ENCODE data around the gene PLPP1. TPM values are rescaled to one million over a fixed set of nuclear protein-coding genes. Genes with fewer than 3 reads are reported as not detected.

Gene PLPP1
- polyA plus RNA-seq (2011; rRNA removed) (71.6 and 80.5 TPM in 2 replicates), polyA plus RNA-seq (2017; fragmentation: RNase III; extraction: RNeasy Plus Mini Kit Qiagen cat#74134 plus additional on column Dnase treatment) (23.9 to 40.4 TPM (median 37.7 TPM) in 3 replicates), polyA minus RNA-seq (2011; rRNA and poly(A)+ RNA removed) (27.3 and 27.7 TPM in 2 replicates)
- 18.4 and 22.0 TPM in 2 replicates for polyA plus RNA-seq (2012; cell fraction: cytosol; rRNA removed)
- 17.4 and 22.9 TPM in 2 replicates for polyA plus RNA-seq (2012; cell fraction: nucleus; rRNA removed)

- POLR2A ChIA-PET = interaction anchor here (0.6 to 1.3 kb wide), 3 partner anchors 14 to 359 kb away, joined by 3 to 4 read pairs (median 4); no protein-coding TSS in a partner anchor
Observed at GRCh38 chr5:55534436-55535198, at the start of gene PLPP1. PLPP1 (minus strand) TSS chr5:55534964; CDS start chr5:55534629, 335 bp downstream.

More at GRCh38 chr5:55534436-55535198, at the start of gene PLPP1:
- FAIRE-seq (no peak), DNase-seq (ENCODE audit: low read depth in 1 of 2, low spot score in 1 of 2) (peak; percentile 87 to 88), ATAC-seq (peak; percentile 87 to 93)
- CTCF ChIA-PET = interaction anchor here (0.6 to 1.6 kb wide), 4 partner anchors 11 to 159 kb away, joined by 3 to 5 read pairs (median 5); no protein-coding TSS in a partner anchor
- Histone ChIP-seq H3K9me3 (no peaks in the 10 kb centered on the region), H3K27ac (peak within 1 kb of the TSS; percentile 88 to 98), H3K4me3 (peak within 1 kb of the TSS; percentile 68), H3K4me2 (peak within 1 kb of the TSS; percentile 98), H3K4me1 (peaks cover 23% of the 10 kb centered on the region)
- 2% methylated on average over 56 of the region's 91 CpGs for WGBS (ENCODE audit: missing lambda C conversion rate)
- peak; percentile 41 for TF ChIP-seq GATA3 (IDR thresholded peaks at IDR 0.05; ENCODE audit: borderline replicate concordance)
- no peak for TF ChIP-seq KDM1A (IDR thresholded peaks at IDR 0.05; ENCODE audit: low read depth)
- no peak for TF ChIP-seq ZNF302 (CRISPR knock-in tag; IDR thresholded peaks at IDR 0.05)
- TF ChIP-seq, protein P1, sequence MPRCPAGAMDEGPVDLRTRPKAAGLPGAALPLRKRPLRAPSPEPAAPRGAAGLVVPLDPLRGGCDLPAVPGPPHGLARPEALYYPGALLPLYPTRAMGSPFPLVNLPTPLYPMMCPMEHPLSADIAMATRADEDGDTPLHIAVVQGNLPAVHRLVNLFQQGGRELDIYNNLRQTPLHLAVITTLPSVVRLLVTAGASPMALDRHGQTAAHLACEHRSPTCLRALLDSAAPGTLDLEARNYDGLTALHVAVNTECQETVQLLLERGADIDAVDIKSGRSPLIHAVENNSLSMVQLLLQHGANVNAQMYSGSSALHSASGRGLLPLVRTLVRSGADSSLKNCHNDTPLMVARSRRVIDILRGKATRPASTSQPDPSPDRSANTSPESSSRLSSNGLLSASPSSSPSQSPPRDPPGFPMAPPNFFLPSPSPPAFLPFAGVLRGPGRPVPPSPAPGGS (IDR thresholded peaks at IDR 0.05) = peak; percentile 84; the same call in 2 of the 3 replicates
- TF ChIP-seq ATOH8 (CRISPR knock-in tag; IDR thresholded peaks at IDR 0.05; ENCODE audit: low read depth) = no peak
- TF ChIP-seq, protein P2, sequence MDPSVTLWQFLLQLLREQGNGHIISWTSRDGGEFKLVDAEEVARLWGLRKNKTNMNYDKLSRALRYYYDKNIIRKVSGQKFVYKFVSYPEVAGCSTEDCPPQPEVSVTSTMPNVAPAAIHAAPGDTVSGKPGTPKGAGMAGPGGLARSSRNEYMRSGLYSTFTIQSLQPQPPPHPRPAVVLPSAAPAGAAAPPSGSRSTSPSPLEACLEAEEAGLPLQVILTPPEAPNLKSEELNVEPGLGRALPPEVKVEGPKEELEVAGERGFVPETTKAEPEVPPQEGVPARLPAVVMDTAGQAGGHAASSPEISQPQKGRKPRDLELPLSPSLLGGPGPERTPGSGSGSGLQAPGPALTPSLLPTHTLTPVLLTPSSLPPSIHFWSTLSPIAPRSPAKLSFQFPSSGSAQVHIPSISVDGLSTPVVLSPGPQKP (IDR thresholded peaks at IDR 0.05; ENCODE audit: low read depth, low read length) = no peak
- 0 out of 2 replicates have a peak, but pooled peaks have one; percentile 26 for TF ChIP-seq MAZ (IDR thresholded peaks at IDR 0.05; ENCODE audit: borderline replicate concordance, low read depth, low read length)
- TF ChIP-seq JUN (IDR thresholded peaks at IDR 0.05) = peak in 1 of 2 experiments; percentile 49; a peak in 1 of 5 replicates
- TF ChIP-seq BHLHE40 (IDR thresholded peaks at IDR 0.05; ENCODE audit: low read depth, low read length) = no peak
- TF ChIP-seq TP53 (CRISPR knock-in tag; IDR thresholded peaks at IDR 0.05) = no peak
- no peak for TF ChIP-seq CBX8 (IDR thresholded peaks at IDR 0.05)
- no peak for TF ChIP-seq SREBF2 (IDR thresholded peaks at IDR 0.05)
- TF ChIP-seq MAFK (IDR thresholded peaks at IDR 0.05; ENCODE audit: partially characterized antibody) = no peak
- no peak for TF ChIP-seq NR3C1 (IDR thresholded peaks at IDR 0.05)
- TF ChIP-seq, protein P3, sequence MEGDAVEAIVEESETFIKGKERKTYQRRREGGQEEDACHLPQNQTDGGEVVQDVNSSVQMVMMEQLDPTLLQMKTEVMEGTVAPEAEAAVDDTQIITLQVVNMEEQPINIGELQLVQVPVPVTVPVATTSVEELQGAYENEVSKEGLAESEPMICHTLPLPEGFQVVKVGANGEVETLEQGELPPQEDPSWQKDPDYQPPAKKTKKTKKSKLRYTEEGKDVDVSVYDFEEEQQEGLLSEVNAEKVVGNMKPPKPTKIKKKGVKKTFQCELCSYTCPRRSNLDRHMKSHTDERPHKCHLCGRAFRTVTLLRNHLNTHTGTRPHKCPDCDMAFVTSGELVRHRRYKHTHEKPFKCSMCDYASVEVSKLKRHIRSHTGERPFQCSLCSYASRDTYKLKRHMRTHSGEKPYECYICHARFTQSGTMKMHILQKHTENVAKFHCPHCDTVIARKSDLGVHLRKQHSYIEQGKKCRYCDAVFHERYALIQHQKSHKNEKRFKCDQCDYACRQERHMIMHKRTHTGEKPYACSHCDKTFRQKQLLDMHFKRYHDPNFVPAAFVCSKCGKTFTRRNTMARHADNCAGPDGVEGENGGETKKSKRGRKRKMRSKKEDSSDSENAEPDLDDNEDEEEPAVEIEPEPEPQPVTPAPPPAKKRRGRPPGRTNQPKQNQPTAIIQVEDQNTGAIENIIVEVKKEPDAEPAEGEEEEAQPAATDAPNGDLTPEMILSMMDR (IDR thresholded peaks at IDR 0.05) = peak; percentile 11; the same call in 1 of the 3 replicates
- peak; percentile 70 for TF ChIP-seq POLR2A (IDR thresholded peaks at IDR 0.05; ENCODE audit: low read length)
- peak; percentile 16; the same call in 2 of the 3 replicates for TF ChIP-seq SMC3 (IDR thresholded peaks at IDR 0.05)
- TF ChIP-seq RAD21 (conservative IDR thresholded peaks at IDR 0.05 in 1 of 2, IDR thresholded peaks at IDR 0.05 in 1 of 2) = peak in 1 of 2 experiments; percentile 24; a peak in 2 of 5 replicates
- peak; percentile 69; the same call in 1 of the 2 replicates for TF ChIP-seq PHF8 (IDR thresholded peaks at IDR 0.05; ENCODE audit: borderline replicate concordance, low read depth)
- no peak for TF ChIP-seq FOSB (CRISPR knock-in tag; IDR thresholded peaks at IDR 0.05)
- TF ChIP-seq, protein P4, sequence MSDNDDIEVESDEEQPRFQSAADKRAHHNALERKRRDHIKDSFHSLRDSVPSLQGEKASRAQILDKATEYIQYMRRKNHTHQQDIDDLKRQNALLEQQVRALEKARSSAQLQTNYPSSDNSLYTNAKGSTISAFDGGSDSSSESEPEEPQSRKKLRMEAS (IDR thresholded peaks at IDR 0.05) = peak; percentile 60
- no peak for TF ChIP-seq HOXB5 (CRISPR knock-in tag; IDR thresholded peaks at IDR 0.05)
- TF ChIP-seq, protein P5, sequence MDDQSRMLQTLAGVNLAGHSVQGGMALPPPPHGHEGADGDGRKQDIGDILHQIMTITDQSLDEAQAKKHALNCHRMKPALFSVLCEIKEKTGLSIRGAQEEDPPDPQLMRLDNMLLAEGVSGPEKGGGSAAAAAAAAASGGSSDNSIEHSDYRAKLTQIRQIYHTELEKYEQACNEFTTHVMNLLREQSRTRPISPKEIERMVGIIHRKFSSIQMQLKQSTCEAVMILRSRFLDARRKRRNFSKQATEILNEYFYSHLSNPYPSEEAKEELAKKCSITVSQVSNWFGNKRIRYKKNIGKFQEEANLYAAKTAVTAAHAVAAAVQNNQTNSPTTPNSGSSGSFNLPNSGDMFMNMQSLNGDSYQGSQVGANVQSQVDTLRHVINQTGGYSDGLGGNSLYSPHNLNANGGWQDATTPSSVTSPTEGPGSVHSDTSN (IDR thresholded peaks at IDR 0.05) = no peak

All from A549 (cell line).